Measurements from ENCODE around the gene RFX7.

DNA sequence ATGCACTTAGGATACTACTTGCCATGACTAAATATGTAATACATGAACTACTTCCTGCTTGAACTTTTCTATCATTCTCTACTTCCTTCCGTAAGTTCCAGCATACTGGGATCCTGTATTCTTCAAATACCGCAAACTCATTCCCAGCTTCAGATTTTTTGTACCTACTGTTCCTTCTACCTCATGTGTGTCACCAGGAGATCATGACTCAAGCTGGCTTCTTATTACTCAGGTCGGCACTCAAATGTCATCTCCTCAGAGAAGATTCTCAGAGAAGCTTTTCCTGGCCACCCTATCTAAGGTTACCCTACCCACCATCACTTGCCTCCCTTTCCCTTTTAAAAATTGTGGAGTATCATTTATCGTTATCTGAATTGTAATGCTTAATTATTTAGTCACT, 66.7 kb downstream of the RFX7 start:
- TF ChIP-seq, protein P1, sequence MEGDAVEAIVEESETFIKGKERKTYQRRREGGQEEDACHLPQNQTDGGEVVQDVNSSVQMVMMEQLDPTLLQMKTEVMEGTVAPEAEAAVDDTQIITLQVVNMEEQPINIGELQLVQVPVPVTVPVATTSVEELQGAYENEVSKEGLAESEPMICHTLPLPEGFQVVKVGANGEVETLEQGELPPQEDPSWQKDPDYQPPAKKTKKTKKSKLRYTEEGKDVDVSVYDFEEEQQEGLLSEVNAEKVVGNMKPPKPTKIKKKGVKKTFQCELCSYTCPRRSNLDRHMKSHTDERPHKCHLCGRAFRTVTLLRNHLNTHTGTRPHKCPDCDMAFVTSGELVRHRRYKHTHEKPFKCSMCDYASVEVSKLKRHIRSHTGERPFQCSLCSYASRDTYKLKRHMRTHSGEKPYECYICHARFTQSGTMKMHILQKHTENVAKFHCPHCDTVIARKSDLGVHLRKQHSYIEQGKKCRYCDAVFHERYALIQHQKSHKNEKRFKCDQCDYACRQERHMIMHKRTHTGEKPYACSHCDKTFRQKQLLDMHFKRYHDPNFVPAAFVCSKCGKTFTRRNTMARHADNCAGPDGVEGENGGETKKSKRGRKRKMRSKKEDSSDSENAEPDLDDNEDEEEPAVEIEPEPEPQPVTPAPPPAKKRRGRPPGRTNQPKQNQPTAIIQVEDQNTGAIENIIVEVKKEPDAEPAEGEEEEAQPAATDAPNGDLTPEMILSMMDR (IDR thresholded peaks at IDR 0.05; ENCODE audit: low read length), result no peak
- no peak for TF ChIP-seq EZH2 (IDR thresholded peaks at IDR 0.05; ENCODE audit: borderline replicate concordance, low read length)
